HepG2 (cell line): ENCODE measurements around the gene DNM3. TPM values are rescaled to one million over a fixed set of nuclear protein-coding genes. Genes with fewer than 3 reads are reported as not detected.

Experiments used
- ATAC-seq: fragments of 200-7000 bp; cut with Tn5 transposase; 3 replicates; pipeline ENCODE4 v1.9.1; 2020; ENCODE audit warnings: mild to moderate bottlenecking, moderate library complexity
- BruUV-seq: library from RNA; stranded (reverse); fragments of 400-500 nt; replicated peaks from 2 replicates; lab custom pipeline; 2021; lab: Mats Ljungman, UMichigan
- CTCF ChIA-PET: fragments of 300-600 bp; formaldehyde crosslinking; extraction: SDS; loops from one replicate; lab custom pipeline; 2021; ENCODE audit warnings: low total read pairs, inconsistent platforms, low intra/inter-chr PET ratio; lab: Yijun Ruan, JAX
- POLR2A ChIA-PET: fragments of 350-600 bp; sonication (Branson Sonifier 250); formaldehyde crosslinking; loops from one replicate; lab custom pipeline; 2020; ENCODE audit warnings: antibody characterized with exemption, inconsistent platforms; lab: Yijun Ruan, JAX
- DNase-seq: peaks from one replicate; pipeline ENCODE4 v3.0.0-alpha.2; 2015; ENCODE audit warnings: low spot score
- FAIRE-seq: peaks from 3 replicates; lab custom pipeline; 2011; peaks lifted over from hg19 to GRCh38; lab: Jason Lieb, UNC
- H2AFZ ChIP-seq: one replicate; pipeline ENCODE4 v1.6.1; 2011; ENCODE audit warnings: low read length, inconsistent platforms
- H3K27ac ChIP-seq: fragments of 300-600 bp; 3 replicates; pipeline ENCODE4 v1.8.0; 2011; ENCODE audit warnings: mixed run types, mild to moderate bottlenecking, mixed read lengths, low read length, inconsistent platforms; ENCODE audit not compliant: insufficient read depth; ENCODE audit errors: extremely low read length
- H3K27me3 ChIP-seq, 2 experiments: fragments of 200-600 bp in 1 of 2; 2 replicates in 1 of 2; 3 replicates in 1 of 2; pipeline versions ENCODE4 v1.6.0 to v1.8.0; 2011; ENCODE audit warnings: low read length in 2 of 2, mild to moderate bottlenecking in 2 of 2, moderate library complexity in 2 of 2, inconsistent platforms in 1 of 2; ENCODE audit not compliant: insufficient read depth in 2 of 2, control insufficient read depth in 1 of 2
- H3K36me3 ChIP-seq, 2 experiments: fragments of 200-600 bp in 1 of 2; replicated peaks in 1 of 2; 2 replicates in 1 of 2; 3 replicates in 1 of 2; pipeline versions ENCODE4 v1.5.1 to v1.8.0; 2011; ENCODE audit warnings: low read length in 2 of 2, inconsistent platforms in 1 of 2; ENCODE audit not compliant: insufficient read depth in 2 of 2, control insufficient read depth in 1 of 2
- H3K4me1 ChIP-seq: 2 replicates; pipeline ENCODE4 v1.5.1; 2012; ENCODE audit warnings: low read length, inconsistent platforms; ENCODE audit not compliant: insufficient read depth
- H3K4me2 ChIP-seq: 2 replicates; pipeline ENCODE4 v1.6.0; 2011; ENCODE audit warnings: low read depth, low read length, inconsistent platforms
- H3K4me3 ChIP-seq, 3 experiments: fragments of 200-600 bp in 1 of 3; sonication (generic), shearing (Covaris generic) in 1 of 3; replicated peaks in 1 of 3; 2 replicates each; pipeline ENCODE4 v1.5.1; 2011 to 2016; ENCODE audit warnings: low read length in 3 of 3, inconsistent platforms in 2 of 3, low read depth in 2 of 3, mild to moderate bottlenecking in 2 of 3, control low read depth in 1 of 3, mixed read lengths in 1 of 3; ENCODE audit not compliant: insufficient read depth in 1 of 3
- H3K79me2 ChIP-seq: one replicate; pipeline ENCODE4 v1.6.1; 2011; ENCODE audit warnings: low read length, inconsistent platforms; ENCODE audit not compliant: insufficient read depth
- H3K9ac ChIP-seq: 2 replicates; pipeline ENCODE4 v1.6.0; 2011; ENCODE audit warnings: mild to moderate bottlenecking, low read depth, low read length, inconsistent platforms; ENCODE audit not compliant: insufficient read depth
- H3K9me3 ChIP-seq: 2 replicates; pipeline ENCODE4 v1.5.1; 2012; ENCODE audit warnings: mild to moderate bottlenecking, low read length
- H4K20me1 ChIP-seq: 2 replicates; pipeline ENCODE4 v1.6.0; 2011; ENCODE audit warnings: inconsistent platforms, mild to moderate bottlenecking, low read length, moderate library complexity; ENCODE audit not compliant: insufficient read depth
- AGO1 ChIP-seq: fragments of 200-400 bp; formaldehyde crosslinking; IDR thresholded peaks from 2 replicates; pipeline ENCODE4 v1.6.1; 2017; ENCODE audit warnings: mild to moderate bottlenecking, low read depth, low read length, moderate library complexity; ENCODE audit not compliant: poor library complexity, severe bottlenecking
- HOXA3 ChIP-seq: sonication (generic); formaldehyde crosslinking; IDR thresholded peaks from 2 replicates; pipeline ENCODE4 v1.5.0; 2020; ENCODE audit warnings: missing genetic modification reagents
- KAT7 ChIP-seq: IDR thresholded peaks from 2 replicates; pipeline ENCODE4 v1.6.1; 2018; ENCODE audit warnings: borderline replicate concordance, missing compliant biosample characterization
- KDM4B ChIP-seq: sonication (generic); formaldehyde crosslinking; IDR thresholded peaks from 2 replicates; pipeline ENCODE4 v1.4.0; 2020; ENCODE audit warnings: missing genetic modification reagents
- MXD4 ChIP-seq: IDR thresholded peaks from 2 replicates; pipeline ENCODE4 v1.6.1; 2016; ENCODE audit warnings: mild to moderate bottlenecking, missing biosample characterization, missing genetic modification reagents
- MXI1 ChIP-seq: IDR thresholded peaks from 3 replicates; pipeline ENCODE4 v1.6.1; 2012; ENCODE audit warnings: low read depth, low read length, inconsistent platforms, borderline replicate concordance
- NFE2L2 ChIP-seq: fragments of 150-350 bp; IDR thresholded peaks from 2 replicates; pipeline ENCODE4 v1.6.1; 2014; ENCODE audit warnings: low read length
- NFRKB ChIP-seq: fragments of 450-650 bp; IDR thresholded peaks from 2 replicates; pipeline ENCODE4 v1.6.1; 2017
- REXO4 ChIP-seq: sonication (generic); formaldehyde crosslinking; IDR thresholded peaks from 2 replicates; pipeline ENCODE4 v1.8.0; 2022; ENCODE audit warnings: missing genetic modification reagents, mild to moderate bottlenecking, borderline replicate concordance
- RFX1 ChIP-seq: fragments of 450-650 bp; IDR thresholded peaks from 2 replicates; pipeline ENCODE4 v1.6.1; 2017
- SATB2 ChIP-seq: sonication (generic); formaldehyde crosslinking; IDR thresholded peaks from 2 replicates; pipeline ENCODE4 v1.5.0; 2020; ENCODE audit warnings: missing genetic modification reagents
- ZFX ChIP-seq: sonication (generic); formaldehyde crosslinking; IDR thresholded peaks from 2 replicates; pipeline ENCODE4 v1.4.0; 2020; ENCODE audit warnings: mild to moderate bottlenecking, low read depth, missing genetic modification reagents, moderate library complexity
- ZNF383 ChIP-seq: sonication (generic); formaldehyde crosslinking; IDR thresholded peaks from 2 replicates; pipeline ENCODE4 v1.4.0; 2020; ENCODE audit warnings: missing genetic modification reagents, mild to moderate bottlenecking, borderline replicate concordance
- ZNF484 ChIP-seq: sonication (generic); formaldehyde crosslinking; IDR thresholded peaks from 2 replicates; pipeline ENCODE4 v1.5.1; 2020; ENCODE audit warnings: mild to moderate bottlenecking, low read depth, missing genetic modification reagents, borderline replicate concordance
- ZNF496 ChIP-seq: sonication (generic); formaldehyde crosslinking; IDR thresholded peaks from 2 replicates; pipeline ENCODE4 v1.8.1; 2023; ENCODE audit warnings: mild to moderate bottlenecking, moderate library complexity, missing genetic modification reagents; ENCODE audit not compliant: insufficient replicate concordance
- ZNF549 ChIP-seq: sonication (generic); formaldehyde crosslinking; IDR thresholded peaks from 2 replicates; pipeline ENCODE4 v1.5.0; 2020; ENCODE audit warnings: missing genetic modification reagents
- ZNF672 ChIP-seq: sonication (generic); formaldehyde crosslinking; IDR thresholded peaks from 2 replicates; pipeline ENCODE4 v1.8.1; 2022; ENCODE audit warnings: missing genetic modification reagents
- ZNF724P ChIP-seq: sonication (generic); formaldehyde crosslinking; IDR thresholded peaks from 2 replicates; pipeline ENCODE4 v1.8.0; 2022; ENCODE audit warnings: missing genetic modification reagents, borderline replicate concordance
- WGBS: methylation state at CpG from one replicate; pipeline ENCODE4 v1.1.6; 2017; ENCODE audit warnings: low lambda C conversion rate; 5-methylcytosine and 5-hydroxymethylcytosine counted together
- in situ Hi-C: cut with HindIII; loops from 2 replicates; pipeline ENCODE4 v1.10.0; 2017; ENCODE audit warnings: low pct_unique_long_range_greater_than_20kb; ENCODE audit not compliant: extremely low pct_ligation_motif_present
- intact Hi-C: fragments of 100-400 bp; cut with micrococcal nuclease; formaldehyde crosslinking; loops from one replicate; pipeline ENCODE4 v1.10.0; 2022; ENCODE audit not compliant: unreplicated experiment
- polyA plus RNA-seq, 8 experiments: library from polyadenylated mRNA; depleted of rRNA in 3 of 8; stranded (reverse) in 7 of 8; unstranded in 1 of 8; fragments of >200 nt; fragmentation: Illumina TruSeq in 4 of 8; extraction: Trizol in 4 of 8; gene quantifications; 2 replicates each; pipeline versions ENCODE4 v1.2.1 to v1.2.3, GENCODE V29; 2011 to 2016; ENCODE audit warnings: low read depth in 4 of 8, missing spikeins in 1 of 8, mixed read lengths in 1 of 8; ENCODE audit not compliant: insufficient read depth in 1 of 8
- total RNA-seq, 5 experiments: library from RNA; depleted of rRNA; stranded (reverse); fragments of >200 nt; fragmentation: Illumina TruSeq; extraction: Trizol; gene quantifications; 2 replicates each; pipeline ENCODE4 v1.2.3, GENCODE V29; 2016; ENCODE audit warnings: low read depth in 1 of 5
- TF ChIP-seq, protein P1 (sequence below): sonication (generic); formaldehyde crosslinking; IDR thresholded peaks from 2 replicates; pipeline ENCODE4 v1.5.0; 2020; ENCODE audit warnings: mild to moderate bottlenecking, missing genetic modification reagents, moderate library complexity
- TF ChIP-seq, protein P2 (sequence below): sonication (generic); formaldehyde crosslinking; IDR thresholded peaks from 2 replicates; pipeline ENCODE4 v1.4.0; 2020; ENCODE audit warnings: mild to moderate bottlenecking, missing genetic modification reagents

Gene DNM3
- total and polyA plus RNA-seq, 2 of the 13 experiments (the other 11 are each of a cell fraction or from before 2014, with no cell fraction given), result 0.05 TPM; not detected in 1

DNA sequence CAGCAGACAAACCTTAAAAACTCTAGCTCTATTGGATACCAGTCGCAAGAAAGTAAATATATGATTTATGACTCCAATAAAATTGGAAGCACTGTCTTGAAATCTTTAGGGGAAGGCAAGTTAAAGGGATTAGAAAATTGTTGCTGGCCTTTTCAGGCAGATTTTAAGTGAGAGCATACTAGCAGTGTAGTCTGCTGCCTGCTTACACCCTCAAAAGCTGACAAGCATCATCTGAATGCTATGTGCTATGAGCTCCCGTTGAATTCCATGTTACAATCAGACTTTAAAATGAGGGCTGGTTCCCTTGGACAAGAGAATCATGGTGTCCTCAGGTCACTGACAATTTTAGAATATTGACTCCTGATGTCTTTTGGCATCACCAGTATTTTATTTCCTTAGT, 308.0 kb downstream of the DNM3 start:
- POLR2A ChIA-PET, result no interaction called here
- no peaks in the 10 kb centered on the region for H3K79me2 ChIP-seq
- H3K4me3 ChIP-seq, result no peak overlapping the region
- BruUV-seq, result no TSS peak
- intact Hi-C loops (no loop called here), in situ Hi-C loops (no loop called here)
- DNase-seq, result no peak
- H3K36me3 ChIP-seq, result no peaks in the 10 kb centered on the region
- FAIRE-seq, result no peak
- 0% methylated on average over 2 of the region's 2 CpGs for WGBS
- H3K27ac ChIP-seq, result no peak overlapping the region
- ATAC-seq, result no peak
- H3K4me2 ChIP-seq, result no peak overlapping the region
- H3K4me1 ChIP-seq, result no peaks in the 10 kb centered on the region
- H4K20me1 ChIP-seq, result no peaks in the 10 kb centered on the region
- CTCF ChIA-PET, result no interaction called here
- TF ChIP-seq, protein P1, sequence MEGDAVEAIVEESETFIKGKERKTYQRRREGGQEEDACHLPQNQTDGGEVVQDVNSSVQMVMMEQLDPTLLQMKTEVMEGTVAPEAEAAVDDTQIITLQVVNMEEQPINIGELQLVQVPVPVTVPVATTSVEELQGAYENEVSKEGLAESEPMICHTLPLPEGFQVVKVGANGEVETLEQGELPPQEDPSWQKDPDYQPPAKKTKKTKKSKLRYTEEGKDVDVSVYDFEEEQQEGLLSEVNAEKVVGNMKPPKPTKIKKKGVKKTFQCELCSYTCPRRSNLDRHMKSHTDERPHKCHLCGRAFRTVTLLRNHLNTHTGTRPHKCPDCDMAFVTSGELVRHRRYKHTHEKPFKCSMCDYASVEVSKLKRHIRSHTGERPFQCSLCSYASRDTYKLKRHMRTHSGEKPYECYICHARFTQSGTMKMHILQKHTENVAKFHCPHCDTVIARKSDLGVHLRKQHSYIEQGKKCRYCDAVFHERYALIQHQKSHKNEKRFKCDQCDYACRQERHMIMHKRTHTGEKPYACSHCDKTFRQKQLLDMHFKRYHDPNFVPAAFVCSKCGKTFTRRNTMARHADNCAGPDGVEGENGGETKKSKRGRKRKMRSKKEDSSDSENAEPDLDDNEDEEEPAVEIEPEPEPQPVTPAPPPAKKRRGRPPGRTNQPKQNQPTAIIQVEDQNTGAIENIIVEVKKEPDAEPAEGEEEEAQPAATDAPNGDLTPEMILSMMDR (CRISPR knock-in tag), result no peak
- TF ChIP-seq NFE2L2 (no peak), AGO1 (no peak), KAT7 (CRISPR knock-in tag) (no peak), RFX1 (no peak), ZFX (CRISPR knock-in tag) (no peak), ZNF383 (no peak), SATB2 (CRISPR knock-in tag) (no peak), ZNF724P (CRISPR knock-in tag) (no peak), NFRKB (no peak), HOXA3 (CRISPR knock-in tag) (no peak), MXI1 (no peak), KDM4B (CRISPR knock-in tag) (no peak), ZNF496 (CRISPR knock-in tag) (no peak), ZNF484 (CRISPR knock-in tag) (no peak), ZNF549 (CRISPR knock-in tag) (no peak), ZNF672 (CRISPR knock-in tag) (no peak), REXO4 (no peak), MXD4 (CRISPR knock-in tag) (no peak)
- TF ChIP-seq, protein P2, sequence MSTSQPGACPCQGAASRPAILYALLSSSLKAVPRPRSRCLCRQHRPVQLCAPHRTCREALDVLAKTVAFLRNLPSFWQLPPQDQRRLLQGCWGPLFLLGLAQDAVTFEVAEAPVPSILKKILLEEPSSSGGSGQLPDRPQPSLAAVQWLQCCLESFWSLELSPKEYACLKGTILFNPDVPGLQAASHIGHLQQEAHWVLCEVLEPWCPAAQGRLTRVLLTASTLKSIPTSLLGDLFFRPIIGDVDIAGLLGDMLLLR (CRISPR knock-in tag), result no peak
- H2AFZ ChIP-seq, result no peak overlapping the region
- no peak overlapping the region for H3K9ac ChIP-seq
- no peaks in the 10 kb centered on the region for H3K27me3 ChIP-seq
- H3K9me3 ChIP-seq, result no peaks in the 10 kb centered on the region
